Vagina (tissue), 2 donors: ENCODE data around the gene PGM2L1.

Source experiments
- POLR2A ChIP-seq, 2 donors: fragments of 450-650 bp; IDR thresholded peaks; one replicate each; pipeline ENCODE4 v1.6.1; 2017; ENCODE audit warnings: antibody characterized with exemption in 2 of 2, mild to moderate bottlenecking in 2 of 2, moderate library complexity in 2 of 2
- POLR2AphosphoS5 ChIP-seq, 2 donors: sonication (generic); formaldehyde crosslinking; IDR thresholded peaks; one replicate each; pipeline ENCODE4 v1.9.0; 2017; ENCODE audit warnings: antibody characterized with exemption in 2 of 2, mild to moderate bottlenecking in 2 of 2, low read depth in 1 of 2; ENCODE audit not compliant: insufficient read depth in 1 of 2
- TF ChIP-seq, protein P1 (sequence below), 3 experiments: fragments of 450-650 bp in 2 of 3; fragments of 200-600 bp in 1 of 3; sonication (generic) in 1 of 3; IDR thresholded peaks; one replicate each; pipeline ENCODE4 v1.5.1; 2017 to 2019; ENCODE audit warnings: antibody characterized with exemption in 3 of 3, mild to moderate bottlenecking in 2 of 3, moderate library complexity in 2 of 3

DNA sequence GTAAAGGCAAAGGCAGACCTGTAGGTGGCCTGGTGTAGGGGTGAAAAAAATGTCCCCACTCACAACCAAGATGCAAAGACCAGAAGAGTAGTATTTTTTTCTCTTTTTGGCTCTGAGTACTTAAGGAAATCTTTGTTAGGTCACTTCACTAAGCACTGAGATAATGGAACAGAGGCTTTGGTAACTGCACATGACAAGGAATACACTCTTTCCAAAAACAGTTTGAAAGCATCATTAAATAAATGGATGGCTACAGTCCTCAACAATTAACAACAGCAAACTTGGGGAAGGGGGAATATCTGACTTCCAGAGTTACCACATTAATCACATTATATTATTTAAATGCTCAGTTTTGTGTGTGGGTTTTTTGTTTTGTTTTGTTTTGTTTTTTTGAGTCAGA is 26.9 kb upstream of the PGM2L1 start:
- TF ChIP-seq, protein P1, sequence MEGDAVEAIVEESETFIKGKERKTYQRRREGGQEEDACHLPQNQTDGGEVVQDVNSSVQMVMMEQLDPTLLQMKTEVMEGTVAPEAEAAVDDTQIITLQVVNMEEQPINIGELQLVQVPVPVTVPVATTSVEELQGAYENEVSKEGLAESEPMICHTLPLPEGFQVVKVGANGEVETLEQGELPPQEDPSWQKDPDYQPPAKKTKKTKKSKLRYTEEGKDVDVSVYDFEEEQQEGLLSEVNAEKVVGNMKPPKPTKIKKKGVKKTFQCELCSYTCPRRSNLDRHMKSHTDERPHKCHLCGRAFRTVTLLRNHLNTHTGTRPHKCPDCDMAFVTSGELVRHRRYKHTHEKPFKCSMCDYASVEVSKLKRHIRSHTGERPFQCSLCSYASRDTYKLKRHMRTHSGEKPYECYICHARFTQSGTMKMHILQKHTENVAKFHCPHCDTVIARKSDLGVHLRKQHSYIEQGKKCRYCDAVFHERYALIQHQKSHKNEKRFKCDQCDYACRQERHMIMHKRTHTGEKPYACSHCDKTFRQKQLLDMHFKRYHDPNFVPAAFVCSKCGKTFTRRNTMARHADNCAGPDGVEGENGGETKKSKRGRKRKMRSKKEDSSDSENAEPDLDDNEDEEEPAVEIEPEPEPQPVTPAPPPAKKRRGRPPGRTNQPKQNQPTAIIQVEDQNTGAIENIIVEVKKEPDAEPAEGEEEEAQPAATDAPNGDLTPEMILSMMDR (IDR thresholded peaks at IDR 0.05) = no peak
- TF ChIP-seq POLR2A (IDR thresholded peaks at IDR 0.05) (no peak), POLR2AphosphoS5 (IDR thresholded peaks at IDR 0.05; ENCODE audit: insufficient read depth in 1 of 2, low read depth in 1 of 2) (no peak)
